Measurements from ENCODE around the gene SYDE1. TPM values are rescaled to one million over a fixed set of nuclear protein-coding genes. Genes with fewer than 3 reads are reported as not detected.
"Not testable (repeated sequence)": the region's sequence is repeated elsewhere in the genome, so short reads cannot be mapped to it uniquely, and the experiment has no call there.

The SYDE1 gene
- total RNA-seq, 4 donors from 2014 or later = 15.4 to 60.9 (median 22.8) TPM

- TF ChIP-seq CTCF (IDR thresholded peaks at IDR 0.05) (no peak), POLR2A (IDR thresholded peaks at IDR 0.05) (no peak)
These were observed 14.2 kb upstream of the SYDE1 start for GRCh38 chr19:15093001-15093400.

GRCh38 chr19:15096223-15096622 is 11.0 kb upstream of the SYDE1 start:
- no peaks in the 10 kb centered on the region for H3K36me3 ChIP-seq
- DNase-seq = no peak
- H3K4me1 ChIP-seq = no peaks in the 10 kb centered on the region
- H3K27ac ChIP-seq = no peak overlapping the region
- H3K9me3 ChIP-seq = no peaks in the 10 kb centered on the region
- TF ChIP-seq POLR2A (IDR thresholded peaks at IDR 0.05) = no peak
- TF ChIP-seq CTCF (IDR thresholded peaks at IDR 0.05) = no peak
- no peaks in the 10 kb centered on the region for H3K27me3 ChIP-seq
- intact Hi-C loops (cut with DNase I; ENCODE audit: low total_unique reads) = loop anchor here (10.0 kb wide), 1 partner anchor 459 kb away; no protein-coding TSS in a partner anchor
- H3K4me3 ChIP-seq = no peak overlapping the region

More at GRCh38 chr19:15093001-15093400, 14.2 kb upstream of the SYDE1 start:
- H3K36me3 ChIP-seq = no peaks in the 10 kb centered on the region
- no peak overlapping the region for H3K4me3 ChIP-seq
- no peaks in the 10 kb centered on the region for H3K27me3 ChIP-seq
- no peak overlapping the region for H3K27ac ChIP-seq
- no peaks in the 10 kb centered on the region for H3K9me3 ChIP-seq
- intact Hi-C loops (cut with DNase I; ENCODE audit: low total_unique reads) = loop anchor here (5.0 to 10.0 kb wide), 2 partner anchors 59 to 462 kb away; no protein-coding TSS in a partner anchor
- no peak for DNase-seq
- H3K4me1 ChIP-seq = no peaks in the 10 kb centered on the region

- H3K4me1 ChIP-seq, H3K27ac ChIP-seq, DNase-seq, H3K4me3 ChIP-seq, H3K27me3 ChIP-seq, H3K36me3 ChIP-seq, H3K9me3 ChIP-seq: not testable (repeated sequence)
- intact Hi-C loops (cut with DNase I; ENCODE audit: low total_unique reads) = loop anchor here (10.0 kb wide), 1 partner anchor 457 kb away; no protein-coding TSS in a partner anchor
These were observed 9.2 kb upstream of the SYDE1 start for GRCh38 chr19:15097980-15098379.

- Histone ChIP-seq H3K27me3 (no peaks in the 10 kb centered on the region), H3K4me1 (no peaks in the 10 kb centered on the region), H3K36me3 (no peaks in the 10 kb centered on the region), H3K9me3 (peaks cover 0 to 2% of the 10 kb centered on the region in 2 donors), H3K27ac (no peak overlapping the region), H3K4me3 (no peak overlapping the region)
- DNase-seq = no peak
- intact Hi-C loops (cut with DNase I; ENCODE audit: low total_unique reads) = loop anchor here (10.0 kb wide), 1 partner anchor 456 kb away; no protein-coding TSS in a partner anchor
- TF ChIP-seq CTCF (IDR thresholded peaks at IDR 0.05) = no peak
- TF ChIP-seq POLR2A (IDR thresholded peaks at IDR 0.05) = no peak
These were observed 8.7 kb upstream of the SYDE1 start for GRCh38 chr19:15098460-15098859.

- DNase-seq = no peak
- no peaks in the 10 kb centered on the region for H3K4me1 ChIP-seq
- H3K9me3 ChIP-seq = peaks cover 0 to 5% of the 10 kb centered on the region in 2 donors
- intact Hi-C loops (cut with DNase I; ENCODE audit: low total_unique reads) = loop anchor here (10.0 kb wide), 1 partner anchor 456 kb away; no protein-coding TSS in a partner anchor
- TF ChIP-seq CTCF (IDR thresholded peaks at IDR 0.05) (no peak), POLR2A (IDR thresholded peaks at IDR 0.05) (no peak)
- no peaks in the 10 kb centered on the region for H3K27me3 ChIP-seq
- no peaks in the 10 kb centered on the region for H3K36me3 ChIP-seq
- no peak overlapping the region for H3K27ac ChIP-seq
- H3K4me3 ChIP-seq = no peak overlapping the region
These were observed 8.1 kb upstream of the SYDE1 start for GRCh38 chr19:15099017-15099582.

All from uterus (tissue), 4 donors.